Neural progenitor cell (in vitro differentiated cells): Measurements from ENCODE around the gene CLDN22.

ENCODE experiments used
- CTCF ChIP-seq: fragments of 200-600 bp; sonication (generic); IDR thresholded peaks from 2 replicates; pipeline ENCODE4 v1.5.1; 2017; ENCODE audit warnings: antibody characterized with exemption, mild to moderate bottlenecking
- EZH2 ChIP-seq: fragments of 200-600 bp; sonication (generic); IDR thresholded peaks from 2 replicates; pipeline ENCODE4 v1.6.1; 2017; ENCODE audit warnings: antibody characterized with exemption, mild to moderate bottlenecking, moderate library complexity
- EZH2phosphoT487 ChIP-seq: fragments of 200-600 bp; sonication (generic); IDR thresholded peaks from 2 replicates; pipeline ENCODE4 v1.6.1; 2017; ENCODE audit warnings: antibody characterized with exemption

DNA sequence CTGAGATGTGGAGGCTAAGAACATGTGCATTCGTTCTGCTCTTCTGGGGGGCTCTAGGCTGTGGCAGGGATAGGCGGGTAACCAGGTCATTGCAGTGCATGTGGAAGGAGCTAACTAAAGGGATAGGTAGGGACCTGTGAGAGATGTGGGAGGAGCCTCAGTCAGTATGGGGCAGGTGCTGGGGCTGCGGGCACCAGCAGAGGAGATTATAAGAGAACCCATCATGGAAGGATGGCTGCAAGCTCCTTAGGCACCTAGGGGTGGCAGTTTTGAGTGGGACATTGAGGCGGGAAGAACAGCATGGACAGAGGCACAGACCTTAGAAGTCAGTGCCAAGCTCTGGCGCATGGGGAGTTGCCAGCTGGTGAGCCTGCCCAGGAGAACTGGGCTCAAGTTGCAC lies 7.2 kb downstream of the CLDN22 start:
- TF ChIP-seq CTCF (no peak), EZH2 (no peak), EZH2phosphoT487 (no peak)
